Stimulated activated CD8-positive, alpha-beta memory T cell treated with anti-CD3 and anti-CD28 coated beads, Interleukin-2, amount 100 ng/mL, for 1 hour (primary cell): Measurements from ENCODE around the gene FAM83F.
"Not testable (repeated sequence)": the region's sequence is repeated elsewhere in the genome, so short reads cannot be mapped to it uniquely, and the experiment has no call there.

Source experiments
- DNase-seq, 2 donors: peaks; one replicate each; pipeline ENCODE4 v3.0.0-alpha.2; 2020; ENCODE audit warnings: low read depth in 2 of 2

FAM83F gene

GRCh38 chr22:40014667-40015248, 20.0 kb downstream of the FAM83F start:
- no peak for DNase-seq

GRCh38 chr22:40015358-40015976, 20.7 kb downstream of the FAM83F start:
- no peak for DNase-seq

GRCh38 chr22:40018051-40018450, 23.3 kb downstream of the FAM83F start:
- DNase-seq = no peak

GRCh38 chr22:40019100-40019499, 24.3 kb downstream of the FAM83F start:
- no peak for DNase-seq

- no peak for DNase-seq
Measured at GRCh38 chr22:40020956-40021355, 26.2 kb downstream of the FAM83F start.

- DNase-seq = no peak
Measured at GRCh38 chr22:40021401-40022000, 26.7 kb downstream of the FAM83F start.

GRCh38 chr22:40022536-40023240, 27.9 kb downstream of the FAM83F start:
- DNase-seq = no peak

- DNase-seq = no peak
Measured at GRCh38 chr22:40023341-40023841, 28.6 kb downstream of the FAM83F start.

- DNase-seq = peak; percentile 20 to 39
Measured at GRCh38 chr22:40024201-40025061, 29.7 kb downstream of the FAM83F start.

GRCh38 chr22:40025062-40025379, 30.3 kb downstream of the FAM83F start:
- DNase-seq = not testable (repeated sequence)

GRCh38 chr22:40025856-40026255, 31.1 kb downstream of the FAM83F start:
- DNase-seq = no peak

GRCh38 chr22:40026641-40027040, 31.9 kb downstream of the FAM83F start:
- no peak for DNase-seq

GRCh38 chr22:40027191-40028097, 32.7 kb downstream of the FAM83F start:
- DNase-seq = no peak

- DNase-seq = no peak
Measured at GRCh38 chr22:40028098-40028425, 33.3 kb downstream of the FAM83F start.

GRCh38 chr22:40029189-40029890, 34.6 kb downstream of the FAM83F start:
- DNase-seq = no peak

- no peak for DNase-seq
Measured at GRCh38 chr22:40030026-40030757, 35.4 kb downstream of the FAM83F start.

- no peak for DNase-seq
Measured at GRCh38 chr22:40030758-40031095, 36.0 kb downstream of the FAM83F start.

- DNase-seq = no peak
Measured at GRCh38 chr22:40031766-40032470, 37.2 kb downstream of the FAM83F start.
